Measurements from ENCODE around the gene EML6. TPM values are rescaled to one million over a fixed set of nuclear protein-coding genes. Genes with fewer than 3 reads are reported as not detected.
A peak's percentile ranks its signal among the peaks of the same experiment; 100 is the strongest.

Gene EML6
- total RNA-seq, 4 donors from 2014 or later: 2.3 to 15.1 (median 4.1) TPM

GRCh38 chr2:54808661-54809060 is 85.2 kb downstream of the EML6 start:
- H3K27me3 ChIP-seq: no peaks in the 10 kb centered on the region
- TF ChIP-seq EP300 (IDR thresholded peaks at IDR 0.05) (no peak), POLR2AphosphoS5 (IDR thresholded peaks at IDR 0.05) (no peak), POLR2A (IDR thresholded peaks at IDR 0.05) (no peak), CTCF (IDR thresholded peaks at IDR 0.05) (no peak)
- 29% methylated on average over 1 of the region's 1 CpG for WGBS
- H3K4me1 ChIP-seq: peaks cover 12% of the 10 kb centered on the region
- no peak for DNase-seq (ENCODE audit: low spot score in 2 of 2)
- no peaks in the 10 kb centered on the region for H3K9me3 ChIP-seq
- H3K36me3 ChIP-seq: no peaks in the 10 kb centered on the region
- peak overlapping the region; percentile 49 for H3K27ac ChIP-seq
- H3K4me3 ChIP-seq: no peak overlapping the region

- no peak for TF ChIP-seq CTCF (IDR thresholded peaks at IDR 0.05)
- TF ChIP-seq POLR2AphosphoS5 (IDR thresholded peaks at IDR 0.05): no peak
- TF ChIP-seq EP300 (IDR thresholded peaks at IDR 0.05): no peak
- no peak for TF ChIP-seq POLR2A (IDR thresholded peaks at IDR 0.05)
- Histone ChIP-seq H3K9me3 (no peaks in the 10 kb centered on the region), H3K36me3 (no peaks in the 10 kb centered on the region), H3K27me3 (no peaks in the 10 kb centered on the region), H3K27ac (no peak overlapping the region), H3K4me3 (no peak overlapping the region), H3K4me1 (peaks cover 17% of the 10 kb centered on the region)
- no peak for DNase-seq (ENCODE audit: low spot score in 2 of 2)
Observed at GRCh38 chr2:54809819-54810218, 86.4 kb downstream of the EML6 start.

GRCh38 chr2:54810246-54810645 is 86.8 kb downstream of the EML6 start:
- WGBS: 51% methylated on average over 3 of the region's 3 CpGs
- Histone ChIP-seq H3K27ac (no peak overlapping the region), H3K9me3 (no peaks in the 10 kb centered on the region), H3K4me1 (peaks cover 17% of the 10 kb centered on the region), H3K4me3 (no peak overlapping the region), H3K36me3 (no peaks in the 10 kb centered on the region), H3K27me3 (no peaks in the 10 kb centered on the region)
- no peak for DNase-seq (ENCODE audit: low spot score in 2 of 2)
- TF ChIP-seq CTCF (IDR thresholded peaks at IDR 0.05) (no peak), EP300 (IDR thresholded peaks at IDR 0.05) (no peak), POLR2AphosphoS5 (IDR thresholded peaks at IDR 0.05) (no peak), POLR2A (IDR thresholded peaks at IDR 0.05) (no peak)

GRCh38 chr2:54813584-54813983 is 90.1 kb downstream of the EML6 start:
- H3K27me3 ChIP-seq: no peaks in the 10 kb centered on the region
- DNase-seq (ENCODE audit: low spot score in 2 of 2): no peak
- no peaks in the 10 kb centered on the region for H3K36me3 ChIP-seq
- H3K27ac ChIP-seq: no peak overlapping the region
- TF ChIP-seq POLR2AphosphoS5 (IDR thresholded peaks at IDR 0.05): no peak
- no peak for TF ChIP-seq POLR2A (IDR thresholded peaks at IDR 0.05)
- TF ChIP-seq CTCF (IDR thresholded peaks at IDR 0.05): no peak
- TF ChIP-seq EP300 (IDR thresholded peaks at IDR 0.05): no peak
- no peaks in the 10 kb centered on the region for H3K9me3 ChIP-seq
- H3K4me3 ChIP-seq: no peak overlapping the region
- peaks cover 10% of the 10 kb centered on the region for H3K4me1 ChIP-seq
- WGBS: 67% methylated on average over 1 of the region's 1 CpG

- no peak for TF ChIP-seq POLR2AphosphoS5 (IDR thresholded peaks at IDR 0.05)
- no peak for DNase-seq (ENCODE audit: low spot score in 2 of 2)
Observed at GRCh38 chr2:54814389-54815147, 91.1 kb downstream of the EML6 start.

More at GRCh38 chr2:54814389-54815147, 91.1 kb downstream of the EML6 start:
- H3K4me1 ChIP-seq: peaks cover 6% of the 10 kb centered on the region
- 48% methylated on average over 9 of the region's 9 CpGs for WGBS
- no peak overlapping the region for H3K4me3 ChIP-seq
- no peaks in the 10 kb centered on the region for H3K9me3 ChIP-seq
- H3K27me3 ChIP-seq: no peaks in the 10 kb centered on the region
- H3K36me3 ChIP-seq: no peaks in the 10 kb centered on the region
- no peak overlapping the region for H3K27ac ChIP-seq
